Stimulated activated CD8-positive, alpha-beta memory T cell treated with anti-CD3 and anti-CD28 coated beads, Interleukin-15, amount 100 ng/mL, for 24 hours (primary cell): Measurements from ENCODE around the gene SCYGR6.
"Not testable (repeated sequence)": the region's sequence is repeated elsewhere in the genome, so short reads cannot be mapped to it uniquely, and the experiment has no call there.

Experiments
- DNase-seq: peaks from one replicate; pipeline ENCODE4 v3.0.0-alpha.2; 2020; ENCODE audit warnings: low read depth

The SCYGR6 gene

GRCh38 chr2:227724394-227725039 lies at the start of gene SCYGR6:
TSS of gene SCYGR6 (minus strand) at chr2:227724757. CDS start at chr2:227724757, 0 bp downstream.
- DNase-seq: no peak

GRCh38 chr2:227774011-227774624 lies 49.6 kb upstream of the SCYGR6 start:
- DNase-seq: no peak

- no peak for DNase-seq
These were observed 48.4 kb upstream of the SCYGR6 start for GRCh38 chr2:227772932-227773331.

GRCh38 chr2:227772197-227772661 lies 47.7 kb upstream of the SCYGR6 start:
- DNase-seq: no peak

- no peak for DNase-seq
These were observed 43.3 kb upstream of the SCYGR6 start for GRCh38 chr2:227767830-227768229.

GRCh38 chr2:227766373-227766883 lies 41.9 kb upstream of the SCYGR6 start:
- peak; percentile 13 for DNase-seq

GRCh38 chr2:227765788-227766372 lies 41.3 kb upstream of the SCYGR6 start:
- DNase-seq: no peak

GRCh38 chr2:227761740-227762476 lies 37.4 kb upstream of the SCYGR6 start:
- DNase-seq: no peak

GRCh38 chr2:227759411-227760118 lies 35.0 kb upstream of the SCYGR6 start:
- DNase-seq: no peak

GRCh38 chr2:227756261-227756660 lies 31.7 kb upstream of the SCYGR6 start:
- DNase-seq: not testable (repeated sequence)

GRCh38 chr2:227748079-227748478 lies 23.5 kb upstream of the SCYGR6 start:
- DNase-seq: no peak

GRCh38 chr2:227745594-227745993 lies 21.0 kb upstream of the SCYGR6 start, which contains the start of gene SCYGR8:
TSS of gene SCYGR8 (plus strand) at chr2:227745894. CDS start at chr2:227745894, 0 bp downstream.
- no peak for DNase-seq

- DNase-seq: not testable (repeated sequence)
These were observed 16.1 kb upstream of the SCYGR6 start for GRCh38 chr2:227740705-227741104.

- no peak for DNase-seq
These were observed 14.8 kb upstream of the SCYGR6 start for GRCh38 chr2:227739351-227739750.

- DNase-seq: no peak
These were observed 3.5 kb upstream of the SCYGR6 start, which contains the start of gene SCYGR7 for GRCh38 chr2:227728035-227728434. TSS of gene SCYGR7 (plus strand) at chr2:227728335. CDS start at chr2:227728335, 0 bp downstream.

GRCh38 chr2:227722821-227723220 lies 1.7 kb downstream of the SCYGR6 start:
- DNase-seq: not testable (repeated sequence)

GRCh38 chr2:227720680-227721079 lies 3.9 kb downstream of the SCYGR6 start:
- DNase-seq: no peak

GRCh38 chr2:227719641-227720040 lies 4.9 kb downstream of the SCYGR6 start:
- no peak for DNase-seq

- DNase-seq: no peak
These were observed 6.6 kb downstream of the SCYGR6 start, which contains the start of gene SLC19A3 for GRCh38 chr2:227717687-227718567. TSS of gene SLC19A3 (minus strand) at chr2:227718028. CDS start at chr2:227702318, 15,710 bp downstream.

- no peak for DNase-seq
These were observed 8.1 kb downstream of the SCYGR6 start for GRCh38 chr2:227716501-227716900.
